Brain microvascular endothelial cell (primary cell): ENCODE measurements around the gene FOXL1.
A peak's percentile ranks its signal among the peaks of the same experiment; 100 is the strongest.
"Not testable (repeated sequence)": the region's sequence is repeated elsewhere in the genome, so short reads cannot be mapped to it uniquely, and the experiment has no call there.

Experiments
- DNase-seq: peaks from one replicate; pipeline ENCODE4 v3.0.0-alpha.2; 2020
- H3K27ac ChIP-seq: fragments of 250-450 bp; sonication (Bioruptor Pico); 2 replicates; pipeline ENCODE4 v1.5.1; 2020; ENCODE audit warnings: mild to moderate bottlenecking, moderate library complexity
- H3K27me3 ChIP-seq: fragments of 250-450 bp; sonication (Bioruptor Pico); replicated peaks from 2 replicates; pipeline ENCODE4 v1.5.1; 2020; ENCODE audit warnings: mild to moderate bottlenecking
- H3K36me3 ChIP-seq: fragments of 250-450 bp; sonication (Bioruptor Pico); replicated peaks from 2 replicates; pipeline ENCODE4 v1.5.1; 2020; ENCODE audit warnings: mild to moderate bottlenecking
- H3K4me3 ChIP-seq: 2 replicates; pipeline ENCODE4 v1.5.1; 2011; ENCODE audit warnings: low read depth, mild to moderate bottlenecking, control low read depth, low read length, moderate library complexity
- CTCF ChIP-seq: IDR thresholded peaks from 2 replicates; pipeline ENCODE4 v1.5.1; 2011; ENCODE audit warnings: low read depth, mild to moderate bottlenecking, moderate library complexity, low read length, control low read depth, inconsistent platforms; ENCODE audit errors: missing control alignments
- in situ Hi-C: cut with HindIII; loops from 2 replicates; pipeline ENCODE4 v1.10.0; 2017; ENCODE audit warnings: low sequenced_read_pairs, low pct_ligation_motif_present

FOXL1 gene

GRCh38 chr16:86581458-86581857 is 3.1 kb downstream of the FOXL1 start:
- no peak for DNase-seq
- Histone ChIP-seq H3K27ac (peak overlapping the region; percentile 95), H3K36me3 (peaks cover 6% of the 10 kb centered on the region), H3K4me3 (peak overlapping the region; percentile 58), H3K27me3 (no peaks in the 10 kb centered on the region)
- in situ Hi-C loops = loop anchor here (25.0 kb wide), 1 partner anchor 181 kb away; no protein-coding TSS in a partner anchor
- TF ChIP-seq CTCF = no peak

GRCh38 chr16:86584071-86584685 is 5.8 kb downstream of the FOXL1 start:
- DNase-seq = no peak
- in situ Hi-C loops = loop anchor here (25.0 kb wide), 1 partner anchor 178 kb away; no protein-coding TSS in a partner anchor
- H3K4me3 ChIP-seq = no peak overlapping the region
- no peaks in the 10 kb centered on the region for H3K27me3 ChIP-seq
- H3K27ac ChIP-seq = peak overlapping the region; percentile 95
- H3K36me3 ChIP-seq = peaks cover 6% of the 10 kb centered on the region
- no peak for TF ChIP-seq CTCF

- Histone ChIP-seq H3K4me3 (no peak overlapping the region), H3K27me3 (no peaks in the 10 kb centered on the region), H3K36me3 (peaks cover 3% of the 10 kb centered on the region), H3K27ac (peak overlapping the region; percentile 95)
- in situ Hi-C loops = loop anchor here (25.0 kb wide), 1 partner anchor 177 kb away; no protein-coding TSS in a partner anchor
- TF ChIP-seq CTCF = no peak
- peak; percentile 64 for DNase-seq
Observed at GRCh38 chr16:86584726-86585721, 6.7 kb downstream of the FOXL1 start.

GRCh38 chr16:86585821-86586611 is 7.7 kb downstream of the FOXL1 start:
- Histone ChIP-seq H3K4me3 (no peak overlapping the region), H3K27ac (peak overlapping the region; percentile 95), H3K27me3 (no peaks in the 10 kb centered on the region), H3K36me3 (peaks cover 3% of the 10 kb centered on the region)
- DNase-seq = no peak
- in situ Hi-C loops = loop anchor here (25.0 kb wide), 1 partner anchor 176 kb away; no protein-coding TSS in a partner anchor
- no peak for TF ChIP-seq CTCF

GRCh38 chr16:86587487-86587886 is 9.1 kb downstream of the FOXL1 start:
- DNase-seq = no peak
- H3K36me3 ChIP-seq = peaks cover 3% of the 10 kb centered on the region
- in situ Hi-C loops = loop anchor here (25.0 kb wide), 1 partner anchor 175 kb away; no protein-coding TSS in a partner anchor
- no peak for TF ChIP-seq CTCF
- H3K4me3 ChIP-seq = no peak overlapping the region
- H3K27me3 ChIP-seq = no peaks in the 10 kb centered on the region
- no peak overlapping the region for H3K27ac ChIP-seq

- H3K27ac ChIP-seq, H3K27me3 ChIP-seq, DNase-seq, H3K36me3 ChIP-seq, H3K4me3 ChIP-seq: not testable (repeated sequence)
- in situ Hi-C loops = loop anchor here (25.0 kb wide), 1 partner anchor 174 kb away; no protein-coding TSS in a partner anchor
Observed at GRCh38 chr16:86587955-86588354, 9.6 kb downstream of the FOXL1 start.
